ENCODE data around the gene ZRANB1. TPM values are rescaled to one million over a fixed set of nuclear protein-coding genes. Genes with fewer than 3 reads are reported as not detected.

Gene ZRANB1
- total and polyA plus RNA-seq, 10 of the 15 experiments (the other 5 are each of a cell fraction or from before 2014, with no cell fraction given), result 1.7 to 11.8 (median 6.2) TPM

GRCh38 chr10:124999433-125000365 lies 57.8 kb downstream of the ZRANB1 start:
- ATAC-seq, result no peak
- no peak overlapping the region for H2AFZ ChIP-seq (ENCODE audit: control insufficient read depth, low read depth, low read length)
- POLR2A ChIA-PET, result no interaction called here
- H3K4me2 ChIP-seq (ENCODE audit: control insufficient read depth, insufficient read depth), result no peak overlapping the region
- TF ChIP-seq TCF12 (IDR thresholded peaks at IDR 0.05; ENCODE audit: low read depth, low read length) (no peak), FOXK2 (IDR thresholded peaks at IDR 0.05) (no peak), MYB (IDR thresholded peaks at IDR 0.05; ENCODE audit: borderline replicate concordance, low read depth, low read length) (no peak), SREBF1 (IDR thresholded peaks at IDR 0.05; ENCODE audit: low read length) (no peak), CHD2 (IDR thresholded peaks at IDR 0.05; ENCODE audit: borderline replicate concordance, low read depth, low read length) (no peak)
- H3K27ac ChIP-seq (ENCODE audit: control insufficient read depth, insufficient read depth), result no peak overlapping the region
- RAD21 ChIA-PET (ENCODE audit: unreplicated experiment), result no interaction called here
- H3K79me2 ChIP-seq (ENCODE audit: control insufficient read depth, insufficient read depth, low read length), result no peaks in the 10 kb centered on the region
- DNase-seq (ENCODE audit: low read depth, low spot score), result no peak
- no peaks in the 10 kb centered on the region for H3K9me3 ChIP-seq (replicated peaks; ENCODE audit: control insufficient read depth, insufficient read depth, low read length)
- no peaks in the 10 kb centered on the region for H3K36me3 ChIP-seq (ENCODE audit: control insufficient read depth in 2 of 2, insufficient read depth in 2 of 2, low read length in 1 of 2)
- no peaks in the 10 kb centered on the region for H3K27me3 ChIP-seq (replicated peaks in 1 of 2; ENCODE audit: control insufficient read depth in 2 of 2, insufficient read depth in 2 of 2, low read length in 1 of 2)
- in situ Hi-C loops (cut with MboI), result no loop called here
- no TSS peak for BruUV-seq (replicated peaks)
- H3K4me1 ChIP-seq (ENCODE audit: control insufficient read depth, insufficient read depth, low read length), result no peaks in the 10 kb centered on the region; the same call in 1 of the 2 replicates
- SMC1A ChIA-PET (ENCODE audit: uncharacterized antibody, unreplicated experiment), result no interaction called here
- CTCF ChIA-PET, result interaction anchor here (0.8 to 1.6 kb wide), 3 partner anchors 8 to 35 kb away, joined by 3 to 4 read pairs (median 3); no protein-coding TSS in a partner anchor
- H3K4me3 ChIP-seq, result no peak overlapping the region
- intact Hi-C loops (cut with micrococcal nuclease; ENCODE audit: unreplicated experiment), result no loop called here
- 57% methylated on average over 29 of the region's 29 CpGs for WGBS (ENCODE audit: insufficient coverage, insufficient replicate concordance, low lambda C conversion rate, missing lambda C conversion rate)
- no peak overlapping the region for H3K9ac ChIP-seq (ENCODE audit: control insufficient read depth, insufficient read depth, low read length)
- FAIRE-seq, result no peak
- no peaks in the 10 kb centered on the region for H4K20me1 ChIP-seq (ENCODE audit: control insufficient read depth, insufficient read depth)
